H9 (cell line): ENCODE measurements around the gene SEMA3D. TPM values are rescaled to one million over a fixed set of nuclear protein-coding genes. Genes with fewer than 3 reads are reported as not detected.

ENCODE experiments used
- DNase-seq: peaks from one replicate; pipeline ENCODE4 v3.0.0-alpha.2; 2017
- H2AFZ ChIP-seq: one replicate; pipeline ENCODE4 v1.6.1; 2013; ENCODE audit warnings: mild to moderate bottlenecking, low read length, control low read depth, moderate library complexity
- H2AK5ac ChIP-seq: 2 replicates; pipeline ENCODE4 v1.6.1; 2013; ENCODE audit warnings: low read length, control low read depth, mixed read lengths; ENCODE audit not compliant: insufficient read length
- H2BK120ac ChIP-seq: one replicate; pipeline ENCODE4 v1.6.1; 2013; ENCODE audit warnings: low read depth, mild to moderate bottlenecking, low read length, control low read depth, inconsistent platforms; ENCODE audit not compliant: poor library complexity, severe bottlenecking
- H2BK12ac ChIP-seq: 2 replicates; pipeline ENCODE4 v1.6.1; 2013; ENCODE audit warnings: low read length, control low read depth, mixed read lengths, low read depth; ENCODE audit not compliant: insufficient read length
- H2BK15ac ChIP-seq: 2 replicates; pipeline ENCODE4 v1.6.1; 2013; ENCODE audit warnings: low read depth, low read length, control low read depth
- H2BK20ac ChIP-seq: one replicate; pipeline ENCODE4 v1.6.1; 2013; ENCODE audit warnings: low read depth, mild to moderate bottlenecking, low read length, control low read depth, inconsistent platforms; ENCODE audit not compliant: poor library complexity, severe bottlenecking
- H2BK5ac ChIP-seq: 2 replicates; pipeline ENCODE4 v1.6.1; 2013; ENCODE audit warnings: low read length, control low read depth, mixed read lengths; ENCODE audit not compliant: insufficient read length
- H3K14ac ChIP-seq: 2 replicates; pipeline ENCODE4 v1.6.1; 2013; ENCODE audit warnings: low read length, control low read depth; ENCODE audit not compliant: insufficient read depth
- H3K18ac ChIP-seq: 2 replicates; pipeline ENCODE4 v1.6.1; 2013; ENCODE audit warnings: low read depth, mild to moderate bottlenecking, mixed read lengths, low read length, control low read depth; ENCODE audit not compliant: insufficient read length
- H3K23ac ChIP-seq: 2 replicates; pipeline ENCODE4 v1.6.1; 2013; ENCODE audit warnings: low read length, control low read depth, mixed read lengths, low read depth; ENCODE audit not compliant: insufficient read length
- H3K23me2 ChIP-seq: 2 replicates; pipeline ENCODE4 v1.6.1; 2013; ENCODE audit warnings: low read depth, mild to moderate bottlenecking, mixed read lengths, low read length, control low read depth; ENCODE audit not compliant: insufficient read length, poor library complexity, severe bottlenecking
- H3K27ac ChIP-seq: 2 replicates; pipeline ENCODE4 v1.5.1; 2013; ENCODE audit warnings: low read length, control low read depth, mixed read lengths, low read depth; ENCODE audit not compliant: insufficient read length
- H3K27me3 ChIP-seq: 2 replicates; pipeline ENCODE4 v1.6.1; 2013; ENCODE audit warnings: low read length, control low read depth, inconsistent platforms; ENCODE audit not compliant: insufficient read depth
- H3K4ac ChIP-seq: 2 replicates; pipeline ENCODE4 v1.6.1; 2013; ENCODE audit warnings: low read depth, mild to moderate bottlenecking, control low read depth, inconsistent platforms, low read length, moderate library complexity
- H3K4me1 ChIP-seq: 2 replicates; pipeline ENCODE4 v1.6.1; 2013; ENCODE audit warnings: low read length, control low read depth, inconsistent platforms; ENCODE audit not compliant: insufficient read depth
- H3K4me2 ChIP-seq: 2 replicates; pipeline ENCODE4 v1.6.1; 2013; ENCODE audit warnings: low read length, control low read depth, mixed read lengths; ENCODE audit not compliant: insufficient read length, insufficient read depth
- H3K56ac ChIP-seq: 2 replicates; pipeline ENCODE4 v1.6.1; 2013; ENCODE audit warnings: low read depth, mild to moderate bottlenecking, mixed read lengths, low read length, control low read depth; ENCODE audit not compliant: insufficient read length
- H3K79me1 ChIP-seq: 2 replicates; pipeline ENCODE4 v1.6.1; 2013; ENCODE audit warnings: low read depth, mild to moderate bottlenecking, moderate library complexity, low read length, control low read depth, inconsistent platforms; ENCODE audit not compliant: insufficient read depth, poor library complexity, severe bottlenecking
- H3K79me2 ChIP-seq: 2 replicates; pipeline ENCODE4 v1.6.1; 2013; ENCODE audit warnings: low read length, control low read depth, inconsistent platforms; ENCODE audit not compliant: insufficient read depth
- H3K9ac ChIP-seq: 2 replicates; pipeline ENCODE4 v1.6.1; 2013; ENCODE audit warnings: low read length, control low read depth, mixed read lengths; ENCODE audit not compliant: insufficient read length; ENCODE audit errors: extremely low read depth
- H3K9me3 ChIP-seq: one replicate; pipeline ENCODE4 v1.6.1; 2013; ENCODE audit warnings: low read depth, low read length, inconsistent platforms; ENCODE audit not compliant: control insufficient read depth
- H3T11ph ChIP-seq: one replicate; pipeline ENCODE4 v1.6.1; 2013; ENCODE audit warnings: mild to moderate bottlenecking, low read length, control low read depth, inconsistent platforms
- H4K20me1 ChIP-seq: one replicate; pipeline ENCODE4 v1.6.1; 2013; ENCODE audit not compliant: control insufficient read depth, insufficient read length, insufficient read depth
- H4K5ac ChIP-seq: 2 replicates; pipeline ENCODE4 v1.6.1; 2013; ENCODE audit warnings: low read depth, mild to moderate bottlenecking, mixed read lengths, low read length, control low read depth; ENCODE audit not compliant: insufficient read length
- H4K8ac ChIP-seq: replicated peaks from 2 replicates; pipeline ENCODE4 v1.6.1; 2013; ENCODE audit warnings: low read length, control low read depth, mixed read lengths, low read depth; ENCODE audit not compliant: insufficient read length
- H4K91ac ChIP-seq: 2 replicates; pipeline ENCODE4 v1.6.1; 2013; ENCODE audit warnings: low read depth, mild to moderate bottlenecking, moderate library complexity, mixed read lengths, low read length, control low read depth; ENCODE audit not compliant: insufficient read length
- H3K27ac Mint-ChIP-seq, 3 experiments: 2 replicates in 2 of 3; 3 replicates in 1 of 3; pipeline ENCODE4 v1.8.0; 2020 to 2021; ENCODE audit warnings: mixed read lengths in 3 of 3, mild to moderate bottlenecking in 1 of 3, moderate library complexity in 1 of 3
- H3K27me3 Mint-ChIP-seq: 2 replicates; pipeline ENCODE4 v1.8.0; 2021; ENCODE audit warnings: low read depth, mild to moderate bottlenecking, moderate library complexity, mixed read lengths
- H3K36me3 Mint-ChIP-seq, 3 experiments: 2 replicates in 2 of 3; 3 replicates in 1 of 3; pipeline ENCODE4 v1.8.0; 2020 to 2021; ENCODE audit warnings: low read depth in 3 of 3, mixed read lengths in 3 of 3; ENCODE audit not compliant: insufficient read depth in 1 of 3
- H3K4me1 Mint-ChIP-seq, 2 experiments: 2 replicates each; pipeline ENCODE4 v1.8.0; 2020; ENCODE audit warnings: mixed read lengths in 2 of 2
- H3K4me3 Mint-ChIP-seq, 2 experiments: 2 replicates in 1 of 2; 3 replicates in 1 of 2; pipeline ENCODE4 v1.8.0; 2020 to 2021; ENCODE audit warnings: mild to moderate bottlenecking in 2 of 2, mixed read lengths in 2 of 2, moderate library complexity in 1 of 2
- H3K9me3 Mint-ChIP-seq, 2 experiments: 2 replicates in 1 of 2; 3 replicates in 1 of 2; pipeline ENCODE4 v1.8.0; 2020; ENCODE audit warnings: mild to moderate bottlenecking in 2 of 2, mixed read lengths in 2 of 2, moderate library complexity in 1 of 2
- CTCF ChIP-seq: fragments of 200-600 bp; sonication (generic); conservative IDR thresholded peaks from 3 replicates; pipeline ENCODE4 v1.8.0; 2021; ENCODE audit warnings: antibody characterized with exemption, mild to moderate bottlenecking
- WGBS: extraction: QIAGEN DNeasy Blood & Tissue Kit; methylation state at CpG from one replicate; pipeline ENCODE4 v1.1.7; 2013; ENCODE audit warnings: missing lambda C conversion rate, low lambda C conversion rate, mixed read lengths; ENCODE audit not compliant: insufficient read length; ENCODE audit errors: extremely low coverage; 5-methylcytosine and 5-hydroxymethylcytosine counted together
- total RNA-seq: library from RNA; stranded (reverse); gene quantifications from 2 replicates; pipeline ENCODE4 v1.2.1, GENCODE V29; 2021

The SEMA3D gene
- total RNA-seq, 1 experiment from 2014 or later, result 5.4 TPM

GRCh38 chr7:85186083-85186520 lies 754 bp downstream of the SEMA3D start:
- H2BK15ac ChIP-seq, result no peak overlapping the region
- H4K20me1 ChIP-seq, result no peaks in the 10 kb centered on the region
- no peaks in the 10 kb centered on the region for H3K79me2 ChIP-seq
- no peak overlapping the region for H2BK5ac ChIP-seq
- Mint-ChIP-seq H3K27ac (peak overlapping the region in 1 of 3 experiments; percentile 57; a peak in 1 of 7 replicates), H3K27me3 (peaks cover 53% of the 10 kb centered on the region), H3K4me3 (peak overlapping the region; percentile 79 to 83), H3K9me3 (no peaks in the 10 kb centered on the region; a peak in 1 of 5 replicates), H3K36me3 (no peaks in the 10 kb centered on the region), H3K4me1 (peaks cover 19 to 26% of the 10 kb centered on the region in 2 experiments)
- H3K9ac ChIP-seq, result peak overlapping the region; percentile 20
- no peak overlapping the region for H3K27ac ChIP-seq
- no peak overlapping the region for H2AK5ac ChIP-seq
- no CpG with 5 or more reads among the region's 28 CpGs for WGBS
- H3K4me1 ChIP-seq, result no peaks in the 10 kb centered on the region; the same call in 1 of the 2 replicates
- no peaks in the 10 kb centered on the region for H3K79me1 ChIP-seq
- H2AFZ ChIP-seq, result peak overlapping the region; percentile 79
- H3K4ac ChIP-seq, result no peak overlapping the region
- H3K56ac ChIP-seq, result no peak overlapping the region
- no peak overlapping the region for H4K8ac ChIP-seq
- H3K4me2 ChIP-seq, result peak overlapping the region; percentile 99
- TF ChIP-seq CTCF, result no peak
- no peaks in the 10 kb centered on the region for H3K9me3 ChIP-seq
- DNase-seq, result peak; percentile 59
- no peak overlapping the region for H3K23ac ChIP-seq
- H3K23me2 ChIP-seq, result peaks cover 19% of the 10 kb centered on the region
- no peak overlapping the region for H2BK20ac ChIP-seq
- H3K18ac ChIP-seq, result no peak overlapping the region
- no peak overlapping the region for H2BK120ac ChIP-seq
- H2BK12ac ChIP-seq, result no peak overlapping the region
- peaks cover 5% of the 10 kb centered on the region; the same call in 1 of the 2 replicates for H3K27me3 ChIP-seq
- H3T11ph ChIP-seq, result no peak overlapping the region
- H4K5ac ChIP-seq, result no peak overlapping the region
- no peak overlapping the region for H4K91ac ChIP-seq
- H3K14ac ChIP-seq, result no peak overlapping the region
